Parathyroid adenoma (tissue), 2 donors: ENCODE measurements around the gene PRDM10.

ENCODE experiments used
- H2AFZ ChIP-seq: fragments of 300-600 bp; sonication (generic); one replicate; pipeline ENCODE4 v1.7.0; 2017; ENCODE audit warnings: antibody characterized with exemption, mild to moderate bottlenecking
- H3K27ac ChIP-seq: fragments of 300-600 bp; sonication (generic); one replicate; pipeline ENCODE4 v1.7.0; 2017
- H3K27me3 ChIP-seq: fragments of 300-600 bp; sonication (generic); one replicate; pipeline ENCODE4 v1.7.0; 2017; ENCODE audit warnings: low read length; ENCODE audit not compliant: control insufficient read depth, insufficient read depth
- H3K36me3 ChIP-seq: fragments of 300-600 bp; sonication (generic); one replicate; pipeline ENCODE4 v1.7.0; 2017; ENCODE audit warnings: low read length; ENCODE audit not compliant: control insufficient read depth, insufficient read depth
- H3K4me1 ChIP-seq: fragments of 300-600 bp; sonication (generic); one replicate; pipeline ENCODE4 v1.7.0; 2017; ENCODE audit warnings: control low read depth
- H3K4me2 ChIP-seq: fragments of 300-600 bp; sonication (generic); one replicate; pipeline ENCODE4 v1.7.0; 2017; ENCODE audit warnings: low read length
- H3K4me3 ChIP-seq: fragments of 300-600 bp; sonication (generic); one replicate; pipeline ENCODE4 v1.7.0; 2017; ENCODE audit warnings: low read depth, low read length
- H3K79me2 ChIP-seq: fragments of 300-600 bp; sonication (generic); one replicate; pipeline ENCODE4 v1.7.0; 2017; ENCODE audit warnings: control low read depth
- H3K9ac ChIP-seq: fragments of 300-600 bp; sonication (generic); one replicate; pipeline ENCODE4 v1.7.0; 2017; ENCODE audit warnings: mild to moderate bottlenecking
- H3K9me3 ChIP-seq: fragments of 300-600 bp; sonication (generic); one replicate; pipeline ENCODE4 v1.7.0; 2017; ENCODE audit warnings: low read length; ENCODE audit not compliant: control insufficient read depth
- TF ChIP-seq, protein P1 (sequence below): fragments of 300-600 bp; sonication (generic); IDR thresholded peaks from one replicate; pipeline ENCODE4 v1.7.0; 2017; ENCODE audit warnings: antibody characterized with exemption, mild to moderate bottlenecking
- donor health status: primary hyperparathyroidism.

Gene PRDM10

DNA sequence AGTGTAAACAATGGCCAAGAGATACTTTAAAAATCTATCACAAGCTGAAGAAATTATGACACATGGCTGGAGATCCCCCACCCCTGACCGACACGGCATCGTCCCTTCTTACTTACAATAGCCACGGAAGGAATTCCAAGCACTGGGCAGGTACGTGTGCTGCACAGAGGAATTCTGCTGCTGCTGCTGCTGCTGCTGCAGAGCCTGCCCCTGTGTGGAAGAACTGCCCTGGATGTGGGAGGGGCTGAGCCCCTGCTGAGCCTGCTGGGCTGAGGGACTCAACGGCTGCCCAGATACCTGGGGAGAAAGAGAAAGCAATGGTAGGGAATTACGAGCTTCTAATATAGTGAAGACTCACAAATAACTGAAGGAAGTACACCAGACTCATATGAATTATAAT, 92.3 kb downstream of the PRDM10 start:
- no peaks in the 10 kb centered on the region for H3K27me3 ChIP-seq
- H3K4me3 ChIP-seq, result no peak overlapping the region

DNA sequence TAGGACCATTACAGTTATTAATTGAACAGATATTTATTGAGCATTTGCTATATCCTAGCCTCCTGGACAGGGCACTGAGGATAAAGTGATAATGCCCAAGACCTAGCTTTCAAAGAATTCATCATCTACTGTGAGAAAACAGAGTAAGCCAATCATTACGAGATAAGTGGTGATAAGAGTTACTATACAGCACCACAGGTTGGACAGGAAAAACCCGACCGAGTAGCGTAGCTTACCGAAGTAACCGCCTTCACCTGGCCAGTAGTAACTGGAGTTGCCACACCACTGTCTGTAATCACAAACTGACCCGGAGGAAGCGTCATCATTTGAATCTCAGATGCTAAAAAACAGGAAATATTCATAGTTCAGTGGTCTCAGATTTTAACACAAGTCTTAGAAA, 97.2 kb downstream of the PRDM10 start:
- Histone ChIP-seq H3K79me2 (no peaks in the 10 kb centered on the region), H3K9ac (no peak overlapping the region), H3K4me2 (no peak overlapping the region), H3K9me3 (no peaks in the 10 kb centered on the region), H3K27ac (no peak overlapping the region), H3K27me3 (no peaks in the 10 kb centered on the region), H2AFZ (no peak overlapping the region), H3K36me3 (no peaks in the 10 kb centered on the region), H3K4me1 (no peaks in the 10 kb centered on the region), H3K4me3 (no peak overlapping the region)
- TF ChIP-seq, protein P1, sequence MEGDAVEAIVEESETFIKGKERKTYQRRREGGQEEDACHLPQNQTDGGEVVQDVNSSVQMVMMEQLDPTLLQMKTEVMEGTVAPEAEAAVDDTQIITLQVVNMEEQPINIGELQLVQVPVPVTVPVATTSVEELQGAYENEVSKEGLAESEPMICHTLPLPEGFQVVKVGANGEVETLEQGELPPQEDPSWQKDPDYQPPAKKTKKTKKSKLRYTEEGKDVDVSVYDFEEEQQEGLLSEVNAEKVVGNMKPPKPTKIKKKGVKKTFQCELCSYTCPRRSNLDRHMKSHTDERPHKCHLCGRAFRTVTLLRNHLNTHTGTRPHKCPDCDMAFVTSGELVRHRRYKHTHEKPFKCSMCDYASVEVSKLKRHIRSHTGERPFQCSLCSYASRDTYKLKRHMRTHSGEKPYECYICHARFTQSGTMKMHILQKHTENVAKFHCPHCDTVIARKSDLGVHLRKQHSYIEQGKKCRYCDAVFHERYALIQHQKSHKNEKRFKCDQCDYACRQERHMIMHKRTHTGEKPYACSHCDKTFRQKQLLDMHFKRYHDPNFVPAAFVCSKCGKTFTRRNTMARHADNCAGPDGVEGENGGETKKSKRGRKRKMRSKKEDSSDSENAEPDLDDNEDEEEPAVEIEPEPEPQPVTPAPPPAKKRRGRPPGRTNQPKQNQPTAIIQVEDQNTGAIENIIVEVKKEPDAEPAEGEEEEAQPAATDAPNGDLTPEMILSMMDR, result no peak

More for the DNA sequence above, 92.3 kb downstream of the PRDM10 start:
- H3K9ac ChIP-seq, result no peak overlapping the region
- no peaks in the 10 kb centered on the region for H3K36me3 ChIP-seq
- no peaks in the 10 kb centered on the region for H3K9me3 ChIP-seq
- no peak overlapping the region for H3K4me2 ChIP-seq
- H2AFZ ChIP-seq, result no peak overlapping the region
- TF ChIP-seq, protein P1, result no peak
- H3K4me1 ChIP-seq, result no peaks in the 10 kb centered on the region
- H3K79me2 ChIP-seq, result no peaks in the 10 kb centered on the region
- no peak overlapping the region for H3K27ac ChIP-seq

DNA sequence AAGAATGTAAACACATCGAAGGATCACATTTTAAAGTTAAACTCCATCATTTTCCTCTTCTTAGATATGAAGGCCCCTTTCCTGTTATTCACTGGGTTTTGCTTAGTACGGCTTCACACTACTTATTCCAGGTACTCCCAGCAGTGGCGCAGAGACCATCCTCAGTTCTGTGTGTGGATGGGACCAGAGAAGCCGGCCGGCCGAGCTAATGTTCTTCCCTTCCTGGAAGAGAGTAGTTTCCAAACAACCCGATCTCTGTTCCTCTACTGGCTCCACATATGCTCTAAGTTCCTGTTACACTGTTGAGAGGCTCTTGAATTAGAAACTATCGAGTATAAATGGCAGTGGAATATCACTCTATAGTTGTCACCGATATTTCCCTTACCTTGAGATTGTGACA, 106.6 kb downstream of the PRDM10 start:
- Histone ChIP-seq H3K36me3 (no peaks in the 10 kb centered on the region), H3K79me2 (no peaks in the 10 kb centered on the region), H2AFZ (peak overlapping the region; percentile 81), H3K27me3 (no peaks in the 10 kb centered on the region), H3K9ac (no peak overlapping the region), H3K4me2 (peak overlapping the region; percentile 82), H3K27ac (no peak overlapping the region), H3K4me1 (no peaks in the 10 kb centered on the region), H3K9me3 (no peaks in the 10 kb centered on the region), H3K4me3 (peak overlapping the region; percentile 72)
- TF ChIP-seq, protein P1, result no peak

DNA sequence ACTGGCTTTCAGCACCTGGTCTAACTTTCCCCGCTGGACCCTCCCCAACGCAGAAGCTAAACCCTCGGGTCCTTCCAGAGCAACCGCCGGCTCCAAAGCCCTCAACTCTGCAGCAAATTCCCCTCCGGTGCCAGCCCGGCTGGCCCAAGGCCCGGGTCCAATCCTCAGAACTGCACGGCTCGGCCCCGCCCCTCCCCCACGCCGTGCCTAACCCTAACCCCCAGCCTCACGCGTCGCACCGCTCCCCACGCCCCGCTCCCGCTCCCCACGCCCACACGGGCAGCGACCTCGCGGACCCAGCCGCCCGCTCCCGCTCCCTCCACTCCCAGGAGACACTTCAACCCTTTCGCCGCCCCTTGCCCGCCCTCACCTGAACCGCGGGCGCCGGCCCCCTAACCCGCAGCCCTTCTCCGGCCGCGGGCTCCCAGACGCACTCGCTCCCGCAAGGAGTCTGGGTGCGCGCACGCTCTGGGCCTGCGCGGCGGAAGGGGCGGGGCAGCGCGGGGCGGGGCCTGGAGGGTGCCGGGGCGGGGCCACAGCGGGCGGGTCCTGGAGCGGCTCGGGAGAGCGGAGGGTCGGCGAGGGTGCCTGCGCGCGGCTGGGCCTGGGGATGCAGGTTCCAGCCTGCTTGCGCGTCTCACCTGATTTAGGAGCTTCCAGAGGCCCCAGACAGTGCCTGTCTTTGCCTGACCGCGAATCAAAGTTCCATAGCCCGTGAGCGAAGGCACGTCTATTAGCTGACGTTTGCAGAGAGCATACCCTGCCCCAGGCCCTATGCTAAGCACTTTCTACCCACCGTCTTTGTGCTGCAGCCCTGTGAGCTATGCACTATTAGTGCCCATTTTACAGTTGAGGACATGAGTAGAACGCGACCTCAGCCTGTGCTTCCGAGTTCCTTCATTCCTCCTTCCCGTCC, 107.3 kb downstream of the PRDM10 start, which contains the start of gene NFRKB:
NFRKB (minus strand) TSS at position 453 of the 916 bp plus-strand sequence. CDS start 2,729 bp downstream, outside the sequence.
- peak within 1 kb of the TSS; percentile 72 for H3K4me3 ChIP-seq
- peak within 1 kb of the TSS; percentile 54 for H3K27ac ChIP-seq
- H3K27me3 ChIP-seq, result no peaks in the 10 kb centered on the region
- H3K4me1 ChIP-seq, result no peaks in the 10 kb centered on the region
- no peaks in the 10 kb centered on the region for H3K9me3 ChIP-seq
- peak within 1 kb of the TSS; percentile 82 for H3K4me2 ChIP-seq
- no peaks in the 10 kb centered on the region for H3K36me3 ChIP-seq
- TF ChIP-seq, protein P1, result no peak
- peak within 1 kb of the TSS; percentile 28 for H3K9ac ChIP-seq
- no peaks in the 10 kb centered on the region for H3K79me2 ChIP-seq
- H2AFZ ChIP-seq, result peak within 1 kb of the TSS; percentile 81
